GM21367 (cell line): ENCODE results near the gene HS6ST3.

Experiments
- ATAC-seq: cut with Tn5 transposase; IDR thresholded peaks from one replicate; pipeline ENCODE4 v1.9.1; 2021; ENCODE audit not compliant: unreplicated experiment

The HS6ST3 gene

GRCh38 chr13:96532804-96533203 is 442.9 kb downstream of the HS6ST3 start:
- ATAC-seq, result no peak

GRCh38 chr13:96533408-96533807 is 443.5 kb downstream of the HS6ST3 start:
- ATAC-seq, result no peak

GRCh38 chr13:96539791-96540190 is 449.9 kb downstream of the HS6ST3 start:
- no peak for ATAC-seq

- ATAC-seq, result no peak
These were observed 450.8 kb downstream of the HS6ST3 start for GRCh38 chr13:96540670-96541069.

DNA sequence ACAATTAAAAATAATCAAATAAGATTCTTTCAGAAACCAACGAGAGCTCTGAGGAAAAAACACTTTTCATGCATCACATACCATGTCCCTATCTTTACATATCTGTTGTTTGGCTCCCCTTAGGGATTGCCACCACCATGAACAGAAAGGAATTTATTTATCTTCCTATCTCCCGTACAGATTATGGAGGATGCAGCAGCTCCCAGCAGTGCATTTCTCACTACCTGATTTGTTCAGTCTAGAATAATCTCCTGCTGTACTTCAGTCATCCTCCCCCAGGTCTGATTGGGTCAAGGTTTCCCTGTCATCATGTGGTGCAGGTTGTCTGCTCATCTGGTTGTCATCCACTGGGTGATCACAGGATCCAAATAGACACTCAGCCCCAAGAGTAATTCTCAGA is 453.1 kb downstream of the HS6ST3 start:
- ATAC-seq, result no peak

DNA sequence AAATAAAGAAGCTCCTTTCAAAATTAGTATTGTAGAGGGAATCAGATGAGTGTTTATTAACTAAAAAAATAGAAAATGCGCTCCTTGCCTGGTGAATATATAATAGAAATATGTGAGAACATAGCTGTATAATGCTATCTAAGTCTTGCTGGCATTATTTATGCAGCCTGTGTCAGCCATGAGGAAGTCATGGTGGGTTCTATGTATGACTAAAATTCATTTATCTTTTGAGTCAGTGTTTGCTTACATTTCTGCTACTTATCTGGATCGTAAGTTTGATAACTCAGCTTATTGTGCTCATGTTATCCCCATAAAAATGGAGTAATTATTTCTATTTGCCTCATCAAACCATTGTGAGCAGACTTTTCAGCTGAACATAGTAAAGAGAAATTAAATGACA is 455.1 kb downstream of the HS6ST3 start:
- ATAC-seq, result no peak

DNA sequence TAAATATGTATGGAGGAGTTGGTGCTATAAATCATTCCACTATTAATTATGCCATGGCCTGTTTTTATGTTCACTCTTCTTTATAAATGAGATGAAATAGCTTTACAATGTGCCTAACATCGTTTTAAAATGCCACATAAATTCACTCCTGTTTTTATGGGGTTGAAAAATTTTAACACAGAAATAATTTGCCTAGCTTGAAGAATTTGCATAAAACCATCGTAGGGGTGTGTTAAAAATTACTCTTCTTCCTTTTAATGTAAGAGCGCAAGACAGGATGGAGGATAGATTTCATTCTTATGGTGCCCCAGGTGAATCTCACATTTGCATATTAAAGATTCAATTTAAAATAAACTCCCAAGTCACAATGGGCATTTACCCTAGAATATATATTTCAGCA is 456.6 kb downstream of the HS6ST3 start:
- no peak for ATAC-seq

DNA sequence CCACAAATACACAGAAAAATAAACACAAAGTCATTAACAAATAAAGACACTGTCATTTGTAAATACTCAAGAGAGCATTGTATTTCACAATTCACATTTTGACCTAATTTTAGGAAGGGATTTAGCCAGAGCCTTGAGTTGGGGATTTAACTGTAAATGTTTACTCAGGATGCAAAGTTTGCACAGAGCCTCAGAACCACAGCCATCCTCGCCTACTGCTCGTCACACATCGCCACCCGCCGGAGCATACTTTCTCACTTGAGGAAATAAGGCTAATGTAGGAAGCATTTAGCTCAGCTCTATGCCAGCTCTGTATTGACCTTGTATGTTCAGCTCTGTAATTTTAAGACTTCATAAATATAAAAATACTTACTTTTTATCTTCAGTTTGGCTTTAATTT is 461.6 kb downstream of the HS6ST3 start:
- no peak for ATAC-seq

- no peak for ATAC-seq
These were observed 462.7 kb downstream of the HS6ST3 start for GRCh38 chr13:96552559-96552958.

- ATAC-seq, result no peak
These were observed 463.9 kb downstream of the HS6ST3 start for GRCh38 chr13:96553796-96554195.

DNA sequence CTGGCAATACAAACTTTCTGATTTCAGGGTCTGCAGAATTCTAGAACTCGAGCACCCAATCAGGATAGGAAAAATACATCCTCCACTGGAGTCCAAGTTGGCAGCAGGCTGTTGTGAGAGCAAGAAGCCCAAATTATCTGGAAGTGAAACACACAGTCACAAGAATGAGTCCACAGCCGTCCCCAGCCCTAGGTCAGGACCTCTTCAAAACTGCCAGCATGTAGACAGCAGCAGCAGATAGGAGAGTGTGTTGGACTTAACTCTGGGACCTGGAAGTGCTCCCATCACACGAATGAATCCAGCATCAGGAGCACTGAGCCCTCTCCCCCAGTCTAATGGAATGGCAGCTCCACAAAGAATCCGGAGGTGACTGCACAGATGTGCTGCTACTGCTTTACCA is 483.7 kb downstream of the HS6ST3 start:
- no peak for ATAC-seq

DNA sequence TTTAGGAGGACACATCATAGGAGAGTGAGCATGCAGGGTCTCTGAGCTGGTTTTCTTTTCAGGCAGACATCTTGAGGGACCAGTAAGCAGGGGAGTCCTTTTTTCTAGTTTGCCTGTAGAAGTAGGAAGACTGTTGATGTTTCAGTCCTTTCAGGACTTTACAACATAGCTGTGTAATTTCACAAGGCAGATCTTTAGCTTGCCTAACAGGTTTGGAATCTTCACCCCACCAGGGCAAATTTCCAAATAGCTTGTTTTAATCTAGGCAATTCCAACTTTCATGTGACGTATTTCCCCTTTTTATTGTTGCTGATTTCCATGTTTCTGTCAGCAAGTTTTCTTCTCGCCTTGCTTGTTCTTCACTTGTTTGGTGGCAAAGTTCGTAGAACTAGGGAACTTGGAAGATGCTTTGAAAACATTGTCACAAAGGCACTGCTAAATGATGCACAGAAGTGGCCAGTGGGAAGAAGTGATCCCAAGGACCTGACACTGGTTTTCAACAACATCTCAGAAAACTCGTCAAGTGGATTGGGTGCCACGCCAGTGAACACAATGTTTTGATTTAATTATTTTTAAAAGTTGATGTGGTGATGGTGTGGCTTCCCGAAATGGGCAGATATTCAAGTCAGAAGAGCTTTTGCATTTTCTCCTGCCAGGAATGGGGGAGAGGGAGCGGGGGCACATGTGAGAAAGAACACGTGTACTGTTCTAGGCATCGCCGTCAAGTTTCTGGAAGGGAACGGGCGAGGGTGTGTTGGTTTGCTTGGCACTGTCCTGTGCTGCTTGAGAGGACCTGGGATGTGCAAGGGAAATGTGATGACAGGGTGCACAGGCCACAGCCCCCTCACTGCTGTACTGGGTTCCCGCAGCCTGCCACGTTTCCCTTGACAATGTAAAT is 485.8 kb downstream of the HS6ST3 start:
- no peak for ATAC-seq

GRCh38 chr13:96581741-96582140 is 491.8 kb downstream of the HS6ST3 start:
- no peak for ATAC-seq

- no peak for ATAC-seq
These were observed 525.3 kb downstream of the HS6ST3 start for GRCh38 chr13:96615252-96615651.

- no peak for ATAC-seq
These were observed 527.6 kb downstream of the HS6ST3 start for GRCh38 chr13:96617528-96617927.

GRCh38 chr13:96621634-96622183 is 531.8 kb downstream of the HS6ST3 start:
- no peak for ATAC-seq

DNA sequence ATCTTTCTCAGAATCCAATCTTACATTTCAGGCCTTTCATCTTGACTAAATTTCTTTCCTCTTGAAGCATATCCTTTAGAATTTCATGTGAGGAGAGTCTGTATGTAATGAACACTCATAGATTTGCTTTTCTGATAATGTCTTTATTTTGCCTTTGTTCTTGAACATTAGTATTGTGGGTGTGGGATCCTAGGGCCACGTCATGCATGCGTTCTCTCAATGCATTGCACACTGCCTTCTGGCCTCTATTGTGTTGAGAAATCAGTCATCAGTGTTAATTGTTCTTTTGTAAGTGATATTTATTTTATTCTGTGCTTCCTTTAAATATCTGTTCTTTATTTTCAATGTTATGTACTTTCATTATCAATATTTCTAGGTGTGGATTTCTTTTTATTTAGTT is 539.4 kb downstream of the HS6ST3 start:
- no peak for ATAC-seq

- no peak for ATAC-seq
These were observed 542.8 kb downstream of the HS6ST3 start for GRCh38 chr13:96632536-96633320.

DNA sequence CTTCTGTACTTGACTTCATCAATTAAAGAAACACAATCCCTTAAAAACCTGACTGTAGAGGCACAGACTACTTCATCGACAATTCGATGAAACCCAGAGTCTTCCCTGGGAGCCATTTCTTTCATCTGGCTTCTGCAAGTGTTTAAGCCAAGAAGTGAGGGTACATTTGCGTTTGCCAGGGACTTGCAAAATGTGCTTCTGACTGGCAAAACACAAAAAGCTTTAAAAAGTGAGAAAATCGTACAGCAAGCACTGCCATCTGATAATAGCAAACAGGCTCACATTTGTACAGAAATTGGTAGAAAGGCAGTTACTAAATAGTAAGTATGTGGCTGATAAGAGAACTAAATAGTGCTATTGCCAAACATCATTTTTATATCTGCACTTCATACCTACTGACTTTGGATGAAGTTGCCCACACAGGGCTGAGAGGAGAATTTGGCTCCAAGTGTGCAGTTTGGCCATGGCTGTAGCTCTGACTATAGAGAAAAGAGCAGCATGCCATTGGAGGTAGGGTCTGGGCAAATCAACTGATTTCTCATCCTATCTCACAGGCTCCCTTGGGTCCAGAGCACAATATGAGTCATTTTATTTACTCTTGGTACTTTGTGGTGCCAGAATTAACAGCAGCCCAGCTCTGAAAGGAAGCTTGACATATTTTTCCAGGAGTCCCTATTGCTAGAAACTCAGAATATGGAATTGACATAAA is 546.2 kb downstream of the HS6ST3 start:
- ATAC-seq, result no peak

DNA sequence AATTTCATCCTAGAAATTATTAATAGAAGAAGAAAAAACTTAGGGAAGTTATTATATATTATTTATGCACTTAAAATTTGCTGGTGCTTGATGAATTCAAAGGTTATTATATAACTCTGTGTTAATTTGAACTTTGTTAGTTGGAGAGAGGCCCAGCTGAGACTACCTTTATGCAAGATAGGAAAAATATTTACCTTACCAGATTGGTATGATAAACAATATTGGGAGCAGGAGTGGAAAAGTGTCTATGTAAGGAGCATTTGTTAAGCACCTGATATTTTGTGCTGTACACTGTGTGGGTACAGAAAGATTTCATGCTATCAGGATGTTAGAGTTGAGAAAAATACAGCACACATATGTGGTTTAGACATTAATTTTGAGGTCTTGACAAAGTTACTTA is 547.1 kb downstream of the HS6ST3 start:
- ATAC-seq, result no peak

DNA sequence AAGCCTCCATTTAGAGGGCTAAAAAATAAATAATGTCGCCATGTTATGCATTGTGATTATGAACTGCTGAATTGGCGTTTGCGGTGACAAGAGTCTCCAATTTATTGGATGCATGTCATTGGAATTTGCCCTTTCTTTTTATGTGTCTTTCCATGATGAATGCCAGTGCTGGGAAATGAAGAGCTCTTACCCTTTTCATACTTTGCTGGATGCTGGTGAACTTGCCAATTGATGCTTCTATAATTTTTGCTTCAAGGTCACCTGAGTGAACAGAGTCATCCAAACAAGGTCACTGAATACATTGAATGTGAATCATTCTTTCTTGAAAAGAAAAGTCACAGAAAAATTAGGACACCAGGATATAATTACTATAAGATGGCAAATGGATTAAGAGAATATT is 556.2 kb downstream of the HS6ST3 start:
- ATAC-seq, result no peak
